GM11168 (cell line): ENCODE measurements around the gene ASIC3.

Experiments used
- in situ Hi-C: fragments of 300-500 bp; cut with MboI; formaldehyde crosslinking; loops from one replicate; pipeline ENCODE4 v1.12.0; 2022; ENCODE audit warnings: low sequenced_read_pairs; ENCODE audit not compliant: unreplicated experiment

The ASIC3 gene

DNA sequence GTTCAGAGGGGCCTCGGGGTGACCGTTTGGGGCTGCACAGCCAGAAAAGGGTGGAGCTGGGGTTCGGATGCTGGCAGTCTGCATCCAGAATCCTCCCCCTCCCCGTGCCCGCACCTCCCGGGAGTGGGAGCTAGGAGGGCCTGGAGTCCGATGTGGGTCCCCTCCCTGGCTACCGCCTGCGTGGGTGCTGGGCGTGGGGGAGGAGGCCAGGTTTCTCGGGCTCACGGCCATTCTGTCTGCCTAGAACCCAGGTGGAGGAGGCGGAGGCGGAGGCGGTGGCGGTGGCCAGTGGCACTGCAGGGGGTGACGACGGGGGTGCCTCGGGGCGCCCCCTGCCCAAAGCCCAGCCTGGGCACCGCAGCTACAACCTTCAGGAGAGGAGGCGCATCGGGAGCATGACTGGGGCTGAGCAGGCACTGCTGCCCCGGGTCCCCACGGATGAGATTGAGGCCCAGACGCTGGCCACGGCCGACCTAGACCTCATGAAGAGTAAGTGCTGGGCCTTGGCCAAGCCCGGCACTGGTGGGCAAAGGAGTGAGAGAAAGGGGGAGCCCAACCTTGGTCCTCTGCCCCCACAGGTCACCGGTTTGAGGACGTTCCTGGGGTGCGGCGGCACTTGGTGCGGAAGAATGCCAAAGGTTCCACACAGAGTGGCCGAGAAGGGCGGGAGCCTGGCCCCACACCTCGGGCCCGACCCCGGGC, 18.1 kb downstream of the ASIC3 start:
- in situ Hi-C loops: no loop called here

DNA sequence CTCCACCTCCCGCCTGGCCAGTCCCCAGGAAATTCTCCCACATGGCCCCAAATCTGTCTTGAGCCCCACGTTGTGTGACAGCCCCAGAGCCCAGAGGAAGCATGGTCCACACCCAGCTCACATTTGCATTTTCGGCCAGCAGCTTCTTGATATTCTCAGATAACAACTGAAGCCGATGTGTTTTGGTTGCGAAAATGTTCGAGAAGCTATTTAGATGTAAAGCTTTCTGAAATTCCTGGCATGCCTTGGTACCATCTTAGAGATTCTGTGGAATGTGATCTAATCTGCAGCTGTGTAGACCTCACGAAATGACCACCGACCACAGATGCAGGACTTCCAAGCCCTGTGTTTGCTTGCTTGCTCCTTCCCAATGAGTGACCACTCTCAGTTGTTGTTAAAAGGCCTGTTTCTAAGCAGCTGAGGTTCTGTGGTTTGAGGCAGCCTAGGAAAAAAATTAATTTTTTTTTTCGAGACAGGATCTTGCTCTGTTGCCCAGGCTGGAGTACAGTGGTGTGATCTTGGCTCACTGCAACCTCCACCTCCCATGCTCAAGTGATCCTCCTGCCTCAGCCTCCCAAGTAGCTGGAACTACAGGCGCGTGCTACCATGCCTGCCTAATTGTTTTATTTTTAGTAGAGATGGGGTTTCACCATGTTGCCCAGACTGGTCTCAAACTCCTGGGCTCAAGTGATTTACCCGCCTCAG, 19.9 kb downstream of the ASIC3 start:
- in situ Hi-C loops: no loop called here

DNA sequence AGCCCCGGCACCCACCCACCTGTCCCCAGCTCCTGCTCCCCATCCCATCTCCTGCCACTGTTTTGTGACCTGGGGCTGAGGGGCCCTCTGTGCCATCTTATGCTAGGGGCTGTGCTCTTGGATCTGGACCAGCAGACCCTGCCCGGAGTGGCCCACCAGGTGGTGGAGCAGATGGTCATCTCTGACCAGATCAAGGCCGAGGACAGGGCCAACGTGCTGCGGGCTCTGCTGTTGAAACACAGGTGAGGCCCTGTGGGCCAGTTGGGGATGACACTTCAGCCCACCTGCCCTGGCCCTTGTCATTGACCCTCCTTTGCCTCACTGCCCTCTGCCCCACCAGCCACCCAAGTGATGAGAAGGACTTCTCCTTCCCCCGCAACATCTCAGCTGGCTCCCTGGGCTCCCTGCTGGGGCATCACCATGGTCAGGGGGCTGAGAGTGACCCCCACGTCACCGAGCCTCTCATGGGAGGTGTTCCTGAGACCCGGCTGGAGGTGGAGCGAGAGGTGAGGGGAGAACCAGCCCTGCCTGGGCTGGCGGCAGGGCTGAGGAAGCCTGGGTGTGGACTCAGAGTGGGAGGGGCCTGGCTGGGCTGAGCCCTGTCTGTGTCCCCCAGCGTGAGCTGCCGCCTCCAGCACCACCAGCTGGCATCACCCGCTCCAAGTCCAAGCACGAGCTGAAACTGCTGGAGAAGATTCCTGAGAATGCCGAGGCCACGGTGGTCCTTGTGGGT, 21.7 kb downstream of the ASIC3 start:
- in situ Hi-C loops: no loop called here

DNA sequence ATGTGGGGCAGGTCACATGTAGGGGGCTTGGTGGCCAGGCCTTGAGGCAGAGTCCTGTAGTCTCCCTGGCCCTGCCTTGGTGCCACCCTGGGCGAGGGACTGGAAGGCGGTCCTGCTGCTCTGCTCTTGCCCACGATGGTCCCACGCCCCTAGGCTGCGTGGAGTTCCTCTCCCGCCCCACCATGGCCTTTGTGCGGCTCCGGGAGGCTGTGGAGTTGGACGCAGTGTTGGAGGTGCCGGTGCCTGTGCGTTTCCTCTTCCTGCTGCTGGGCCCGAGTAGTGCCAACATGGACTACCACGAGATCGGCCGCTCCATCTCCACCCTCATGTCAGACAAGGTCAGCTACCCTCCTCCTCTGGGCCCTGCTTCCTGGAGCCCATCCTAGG, 22.2 kb downstream of the ASIC3 start:
- in situ Hi-C loops: no loop called here

DNA sequence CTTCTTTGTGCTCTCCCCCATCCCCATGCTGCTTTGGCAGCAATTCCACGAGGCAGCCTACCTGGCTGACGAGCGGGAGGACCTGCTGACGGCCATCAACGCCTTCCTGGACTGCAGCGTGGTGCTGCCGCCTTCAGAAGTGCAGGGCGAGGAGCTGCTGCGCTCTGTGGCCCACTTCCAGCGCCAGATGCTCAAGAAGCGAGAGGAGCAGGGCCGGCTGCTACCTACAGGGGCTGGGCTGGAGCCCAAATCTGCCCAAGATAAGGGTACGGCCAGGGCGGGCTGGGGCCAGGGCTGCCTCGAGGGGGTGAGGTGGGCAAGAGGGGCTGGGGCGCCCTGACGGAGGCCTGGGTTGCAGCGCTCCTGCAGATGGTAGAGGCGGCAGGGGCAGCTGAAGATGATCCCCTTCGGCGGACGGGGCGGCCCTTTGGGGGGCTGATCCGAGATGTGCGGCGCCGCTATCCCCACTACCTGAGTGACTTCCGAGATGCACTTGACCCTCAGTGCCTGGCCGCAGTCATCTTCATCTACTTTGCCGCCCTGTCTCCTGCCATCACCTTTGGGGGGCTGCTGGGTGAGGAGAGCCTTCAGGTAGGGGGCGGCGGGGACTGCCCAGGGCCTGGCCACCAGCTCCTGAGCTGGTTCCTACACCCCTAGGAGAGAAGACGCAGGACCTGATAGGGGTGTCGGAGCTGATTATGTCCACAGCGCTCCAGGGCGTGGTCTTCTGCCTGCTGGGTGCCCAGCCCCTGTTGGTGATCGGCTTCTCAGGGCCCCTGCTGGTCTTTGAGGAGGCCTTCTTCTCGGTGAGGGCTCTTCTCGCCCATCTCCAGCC, 22.9 kb downstream of the ASIC3 start:
- in situ Hi-C loops: no loop called here

DNA sequence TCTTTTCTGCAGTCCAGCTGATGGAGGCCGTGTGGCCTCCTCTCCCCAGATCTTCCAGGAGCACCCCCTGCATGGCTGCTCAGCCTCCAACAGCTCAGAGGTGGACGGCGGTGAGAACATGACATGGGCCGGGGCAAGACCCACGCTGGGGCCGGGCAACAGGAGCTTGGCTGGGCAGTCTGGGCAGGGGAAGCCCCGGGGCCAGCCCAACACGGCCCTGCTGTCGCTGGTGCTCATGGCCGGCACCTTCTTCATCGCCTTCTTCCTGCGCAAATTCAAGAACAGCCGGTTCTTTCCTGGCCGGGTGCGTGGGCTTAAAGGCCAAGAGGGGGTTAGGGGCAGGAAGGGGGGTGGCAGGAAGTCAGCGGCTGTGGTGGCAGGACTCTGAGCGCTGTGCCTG, 25.7 kb downstream of the ASIC3 start:
- in situ Hi-C loops: no loop called here

DNA sequence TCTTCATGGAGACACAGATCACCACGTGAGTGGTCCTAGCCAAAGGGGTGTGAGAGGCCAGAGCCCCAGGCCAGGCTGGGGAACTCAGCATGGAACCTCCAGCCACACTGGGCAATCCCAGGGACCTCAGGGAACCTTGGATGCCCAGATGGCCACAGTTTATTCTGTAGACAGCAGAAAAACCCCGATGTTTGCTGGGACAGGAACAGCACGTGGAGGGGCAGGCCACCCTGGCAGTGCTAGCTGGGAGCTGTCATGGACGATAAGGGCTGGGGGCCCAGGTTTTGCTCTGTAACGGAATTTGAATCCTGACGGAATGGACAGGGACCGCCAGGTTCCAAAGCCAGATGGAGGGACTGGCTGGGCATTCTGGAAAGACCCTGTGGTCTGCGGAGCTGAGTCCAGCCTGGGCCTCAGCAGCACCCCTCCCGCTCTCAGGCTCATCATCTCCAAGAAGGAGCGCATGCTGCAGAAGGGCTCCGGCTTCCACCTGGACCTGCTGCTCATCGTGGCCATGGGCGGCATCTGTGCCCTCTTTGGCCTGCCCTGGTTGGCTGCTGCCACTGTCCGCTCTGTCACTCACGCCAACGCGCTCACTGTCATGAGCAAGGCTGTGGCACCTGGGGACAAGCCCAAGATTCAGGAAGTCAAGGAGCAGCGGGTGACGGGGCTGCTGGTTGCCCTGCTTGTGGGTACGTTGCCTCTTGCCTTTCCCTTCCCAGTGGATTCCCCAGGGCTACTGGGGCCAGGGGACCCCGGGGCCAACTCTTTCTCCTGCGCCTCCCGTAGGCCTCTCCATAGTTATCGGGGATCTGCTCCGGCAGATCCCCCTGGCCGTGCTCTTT, 26.7 kb downstream of the ASIC3 start:
- in situ Hi-C loops: no loop called here

DNA sequence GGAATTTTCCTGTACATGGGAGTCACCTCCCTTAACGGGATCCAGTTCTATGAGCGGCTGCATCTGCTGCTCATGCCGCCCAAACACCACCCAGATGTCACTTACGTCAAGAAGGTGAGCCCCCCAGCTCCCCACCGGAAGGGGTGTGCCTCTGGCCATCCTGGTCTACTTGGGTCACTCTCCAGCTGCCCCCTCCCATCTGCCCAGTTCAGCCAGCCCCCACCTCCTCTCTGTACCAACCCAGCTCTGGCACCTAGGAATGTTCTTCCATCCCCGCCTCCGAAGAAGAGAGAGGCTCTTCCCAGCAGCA, 27.3 kb downstream of the ASIC3 start:
- in situ Hi-C loops: no loop called here

DNA sequence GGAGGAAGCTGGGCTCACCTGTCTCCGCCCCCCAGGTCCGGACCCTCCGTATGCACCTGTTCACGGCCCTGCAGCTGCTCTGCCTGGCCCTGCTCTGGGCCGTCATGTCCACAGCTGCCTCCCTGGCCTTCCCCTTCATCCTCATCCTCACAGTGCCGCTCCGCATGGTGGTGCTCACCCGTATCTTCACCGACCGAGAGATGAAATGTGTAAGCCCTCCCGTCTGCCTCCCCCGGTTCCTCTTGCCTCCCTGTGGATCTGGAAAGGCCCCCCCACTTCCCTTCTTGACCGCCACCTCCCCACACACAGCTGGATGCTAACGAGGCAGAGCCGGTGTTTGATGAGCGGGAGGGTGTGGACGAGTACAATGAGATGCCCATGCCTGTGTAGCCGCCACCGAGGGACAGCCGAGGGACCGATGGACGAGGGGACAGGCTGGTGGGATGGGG, 27.7 kb downstream of the ASIC3 start:
- in situ Hi-C loops: no loop called here

DNA sequence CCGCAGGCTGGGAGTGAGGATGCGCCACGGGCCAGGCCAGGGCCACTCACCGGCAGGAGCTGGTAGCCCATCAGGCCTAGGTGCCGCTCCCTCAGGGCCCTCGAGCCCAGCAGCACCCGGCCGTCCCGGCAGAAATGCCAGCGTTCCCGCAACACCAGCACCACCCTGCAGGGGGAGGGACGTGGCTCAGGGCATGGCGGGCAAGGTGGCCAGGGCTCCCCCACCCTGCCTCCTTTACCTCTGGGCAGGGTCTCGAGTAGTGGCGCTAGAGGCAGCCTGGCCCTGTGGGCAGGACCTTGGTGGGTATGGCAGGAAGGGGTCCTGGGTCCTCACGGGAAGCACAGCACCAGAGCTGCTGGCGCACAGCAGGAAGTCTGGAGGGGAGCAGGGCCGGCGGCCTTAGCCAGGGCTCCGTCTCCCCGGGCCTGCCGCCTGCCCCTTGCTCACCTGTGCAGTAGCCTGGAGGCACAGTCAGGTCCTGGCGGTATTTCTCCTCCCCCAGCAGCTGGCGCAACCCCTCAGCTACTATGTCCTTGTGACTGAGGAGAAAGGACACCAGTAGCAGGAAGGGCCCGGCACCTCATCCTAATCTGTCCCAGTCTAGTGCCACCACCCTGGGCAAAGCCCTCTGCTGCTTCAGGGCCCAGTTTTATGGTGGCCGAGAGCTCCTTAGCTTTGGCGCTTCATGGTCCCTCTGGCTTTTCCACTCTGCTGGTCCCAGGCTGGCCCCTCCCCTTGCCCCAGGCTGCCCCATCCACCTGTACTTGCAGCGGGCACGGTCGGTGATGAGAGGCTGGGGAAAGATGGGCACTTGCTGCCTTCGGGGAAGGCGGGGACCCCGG, 28.8 kb downstream of the ASIC3 start:
- in situ Hi-C loops: no loop called here

DNA sequence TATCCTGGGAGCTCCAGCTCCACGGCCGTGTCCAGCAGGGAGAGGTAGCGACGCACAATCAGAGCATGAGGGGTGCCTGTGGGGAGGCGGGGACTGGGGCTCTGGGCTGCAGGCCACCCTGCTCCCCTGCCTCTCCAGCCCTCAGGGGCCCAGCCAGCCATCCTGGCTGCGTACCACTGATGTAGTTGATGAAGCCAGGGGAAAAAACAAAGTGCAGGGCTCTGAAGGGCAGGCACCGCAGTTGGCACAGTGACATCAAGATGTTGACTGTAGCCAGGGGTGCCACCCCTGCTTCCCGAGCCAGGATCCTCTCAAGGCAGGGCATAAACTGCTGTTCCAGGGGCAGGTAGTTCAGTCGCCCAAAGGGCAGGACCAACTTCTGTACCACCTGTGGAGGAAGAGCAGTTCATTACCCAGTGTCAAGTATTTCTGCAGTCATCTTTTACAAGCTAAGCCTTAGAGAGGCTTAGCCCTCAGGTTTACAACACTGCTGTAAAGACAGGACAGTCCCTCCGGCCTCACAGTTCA, 29.4 kb downstream of the ASIC3 start:
- in situ Hi-C loops: no loop called here

DNA sequence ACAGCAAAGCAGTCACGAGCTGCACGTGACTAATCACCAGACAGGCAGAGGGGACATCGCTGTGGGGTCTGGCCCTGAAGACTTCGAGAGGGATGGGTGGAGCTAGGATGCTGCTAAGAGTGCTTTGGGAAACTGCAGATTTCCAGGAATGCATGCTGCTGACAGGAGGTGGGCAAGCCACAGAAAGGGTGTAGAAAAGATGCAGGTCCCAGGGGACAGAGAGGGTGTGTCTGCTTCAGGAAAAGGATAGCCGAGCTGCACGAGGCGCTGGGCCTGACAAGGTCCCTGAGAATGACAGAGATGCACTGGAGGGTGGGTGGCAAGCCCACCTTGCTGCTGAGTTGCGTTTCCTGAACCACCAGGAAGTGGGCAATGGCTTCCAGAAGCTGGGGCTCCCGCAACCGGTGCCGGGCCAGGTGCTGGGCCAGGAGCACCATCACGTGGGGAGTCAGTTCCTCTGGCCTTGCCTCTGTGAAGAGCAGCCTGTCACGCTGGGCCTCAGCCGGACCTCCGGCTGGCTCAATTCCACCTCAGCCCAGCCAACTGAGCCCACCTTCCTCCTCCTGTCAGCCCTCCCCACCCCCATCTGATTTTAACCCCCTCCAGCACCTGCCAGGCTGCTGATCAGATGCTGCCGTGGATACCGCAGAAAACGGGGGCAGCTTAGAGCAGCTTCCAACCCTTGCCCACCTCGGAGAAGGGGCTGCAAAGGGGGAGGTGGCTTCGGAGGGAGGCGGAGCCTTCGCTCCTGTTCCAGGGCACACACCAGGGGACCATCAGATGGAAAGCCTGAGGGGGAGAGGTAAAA, 30.1 kb downstream of the ASIC3 start:
- in situ Hi-C loops: no loop called here

DNA sequence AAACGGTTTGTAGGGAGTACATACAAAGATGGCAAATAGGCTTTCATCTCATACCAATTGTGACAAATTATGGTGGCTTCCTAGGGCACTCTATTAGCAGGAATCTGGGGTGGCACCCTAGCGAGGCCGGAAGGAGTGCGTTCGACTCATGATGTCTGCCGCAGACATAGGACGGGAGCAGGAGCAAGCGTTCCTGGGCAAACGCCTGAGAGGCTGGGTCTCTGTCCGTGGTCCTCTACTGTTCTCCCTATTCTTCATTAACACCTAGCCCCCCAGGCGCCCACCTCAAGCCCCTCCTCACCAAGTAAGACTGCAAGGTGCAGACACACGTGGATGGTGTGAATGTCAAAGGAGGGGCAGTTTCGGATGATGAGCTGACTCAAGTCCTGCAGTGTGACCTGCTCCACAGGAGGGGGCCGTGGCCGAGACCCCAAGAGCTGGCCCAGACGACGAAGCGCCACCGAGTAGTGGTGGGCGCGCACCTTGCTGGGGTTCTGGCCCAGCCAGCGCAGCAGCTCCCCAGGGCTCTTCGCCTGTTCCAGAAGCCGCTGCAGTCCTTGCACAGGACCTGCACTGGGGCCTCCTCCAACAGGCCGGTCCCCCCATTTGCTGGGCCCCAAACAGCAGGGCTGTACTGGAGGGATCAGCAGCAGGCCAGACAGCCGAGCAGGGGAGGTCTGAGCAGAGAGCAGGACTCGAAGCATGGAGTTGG, 31.0 kb downstream of the ASIC3 start:
- in situ Hi-C loops: no loop called here

DNA sequence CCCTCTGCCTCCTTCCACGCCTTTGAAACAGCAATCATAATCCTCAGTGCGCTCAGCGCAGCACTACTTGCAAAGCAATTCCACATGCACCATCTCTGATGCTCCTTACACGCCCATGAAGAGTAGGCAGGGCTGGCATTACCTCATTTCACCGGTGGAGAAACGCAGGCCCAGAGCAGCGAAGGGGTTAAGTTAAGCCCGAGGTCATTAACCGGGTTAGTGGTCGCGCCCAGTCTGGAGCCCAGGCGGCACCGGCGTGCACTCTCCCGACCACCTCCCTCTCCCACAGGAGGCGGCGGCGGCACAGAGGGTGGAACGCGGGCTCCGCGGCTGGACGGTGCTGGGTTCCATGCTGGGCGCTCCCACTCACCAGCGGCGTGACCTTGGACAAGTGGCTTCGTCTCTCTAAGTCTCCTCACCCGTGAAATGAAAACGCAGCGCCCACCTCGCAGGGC, 31.8 kb downstream of the ASIC3 start:
- in situ Hi-C loops: no loop called here

DNA sequence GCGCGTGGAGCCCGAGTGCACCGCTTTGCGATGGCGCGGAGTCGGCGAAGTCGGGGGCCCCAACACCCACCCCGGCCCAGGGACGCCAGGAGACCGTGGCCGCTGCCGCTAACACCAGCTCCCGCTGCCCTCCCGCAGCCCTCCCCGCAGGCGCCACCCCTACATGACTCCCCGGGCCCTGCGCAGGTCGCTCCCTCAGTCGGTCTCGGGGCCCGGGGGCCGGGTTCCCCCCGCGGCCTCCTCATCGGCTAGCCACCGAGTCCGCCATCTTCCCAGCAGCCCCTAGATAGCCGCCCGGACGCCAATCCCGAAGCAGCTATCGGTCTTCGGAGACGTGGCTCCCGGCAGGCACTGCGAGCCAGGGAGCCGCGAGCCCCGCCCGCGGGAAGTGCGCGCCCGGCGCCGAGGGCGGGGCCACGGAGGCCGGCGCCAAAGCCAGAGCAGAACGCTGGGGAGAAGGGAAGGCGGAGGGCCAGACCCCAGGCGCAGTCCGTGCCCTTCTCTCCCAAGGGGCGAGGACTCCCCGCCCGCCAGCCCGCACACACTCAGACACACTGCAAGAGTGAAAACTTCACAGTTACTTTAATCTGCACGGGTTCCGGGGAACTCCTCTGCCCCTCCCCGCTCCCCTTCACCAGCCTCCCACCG, 32.3 kb downstream of the ASIC3 start, which contains the start of gene FASTK:
FASTK (minus strand) TSS at position 288 of the 648 bp plus-strand sequence; CDS start at position 245, 43 bp downstream.
- in situ Hi-C loops: no loop called here
